Measurements from ENCODE around the gene RASA3.
"Not testable (repeated sequence)": the region's sequence is repeated elsewhere in the genome, so short reads cannot be mapped to it uniquely, and the experiment has no call there.

DNA sequence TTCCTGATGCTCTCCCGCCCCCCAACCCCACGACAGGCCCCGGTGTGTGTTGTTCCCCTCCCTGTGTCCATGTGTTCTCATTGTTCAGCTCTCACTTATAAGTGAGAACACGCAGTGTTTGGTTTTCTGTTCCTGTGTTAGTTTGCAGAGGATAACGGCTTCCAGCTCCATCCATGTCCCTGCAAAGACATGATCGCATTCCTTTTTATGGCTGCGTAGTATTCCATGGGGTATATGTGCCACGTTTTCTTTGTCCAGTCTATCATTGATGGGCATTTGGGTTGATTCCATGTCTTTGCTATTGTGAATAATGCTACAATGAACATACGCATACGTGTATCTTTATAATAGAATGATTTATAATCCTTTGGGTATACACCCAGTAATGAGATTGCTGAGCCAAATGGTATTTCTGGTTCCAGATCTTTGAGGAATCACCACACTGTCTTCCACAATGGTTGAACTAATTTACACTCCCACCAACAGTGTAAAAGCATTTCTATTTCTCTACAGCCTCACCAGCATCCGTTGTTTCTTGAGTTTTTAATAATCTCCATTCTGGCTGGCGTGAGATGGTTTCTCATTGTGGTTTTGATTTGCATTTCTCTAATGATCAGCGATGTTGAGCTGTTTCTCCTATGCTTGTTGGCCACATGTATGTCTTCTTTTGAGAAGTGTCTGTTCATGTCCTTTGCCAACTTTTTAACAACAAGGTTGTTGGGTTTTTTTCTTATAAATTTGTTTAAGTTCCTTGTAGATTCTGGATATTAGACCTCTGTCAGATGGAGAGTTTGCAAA is 26.6 kb upstream of the RASA3 start:
- TF ChIP-seq, protein P1, sequence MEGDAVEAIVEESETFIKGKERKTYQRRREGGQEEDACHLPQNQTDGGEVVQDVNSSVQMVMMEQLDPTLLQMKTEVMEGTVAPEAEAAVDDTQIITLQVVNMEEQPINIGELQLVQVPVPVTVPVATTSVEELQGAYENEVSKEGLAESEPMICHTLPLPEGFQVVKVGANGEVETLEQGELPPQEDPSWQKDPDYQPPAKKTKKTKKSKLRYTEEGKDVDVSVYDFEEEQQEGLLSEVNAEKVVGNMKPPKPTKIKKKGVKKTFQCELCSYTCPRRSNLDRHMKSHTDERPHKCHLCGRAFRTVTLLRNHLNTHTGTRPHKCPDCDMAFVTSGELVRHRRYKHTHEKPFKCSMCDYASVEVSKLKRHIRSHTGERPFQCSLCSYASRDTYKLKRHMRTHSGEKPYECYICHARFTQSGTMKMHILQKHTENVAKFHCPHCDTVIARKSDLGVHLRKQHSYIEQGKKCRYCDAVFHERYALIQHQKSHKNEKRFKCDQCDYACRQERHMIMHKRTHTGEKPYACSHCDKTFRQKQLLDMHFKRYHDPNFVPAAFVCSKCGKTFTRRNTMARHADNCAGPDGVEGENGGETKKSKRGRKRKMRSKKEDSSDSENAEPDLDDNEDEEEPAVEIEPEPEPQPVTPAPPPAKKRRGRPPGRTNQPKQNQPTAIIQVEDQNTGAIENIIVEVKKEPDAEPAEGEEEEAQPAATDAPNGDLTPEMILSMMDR (IDR thresholded peaks at IDR 0.05; ENCODE audit: borderline replicate concordance, extremely low read depth, low read length, poor library complexity, severe bottlenecking) = not testable (repeated sequence)
- TF ChIP-seq EZH2 (IDR thresholded peaks at IDR 0.05; ENCODE audit: borderline replicate concordance, low read depth, low read length, severe bottlenecking) = not testable (repeated sequence)

All from DND-41 (cell line).